Measurements from ENCODE around the gene GABRB2.

DNA sequence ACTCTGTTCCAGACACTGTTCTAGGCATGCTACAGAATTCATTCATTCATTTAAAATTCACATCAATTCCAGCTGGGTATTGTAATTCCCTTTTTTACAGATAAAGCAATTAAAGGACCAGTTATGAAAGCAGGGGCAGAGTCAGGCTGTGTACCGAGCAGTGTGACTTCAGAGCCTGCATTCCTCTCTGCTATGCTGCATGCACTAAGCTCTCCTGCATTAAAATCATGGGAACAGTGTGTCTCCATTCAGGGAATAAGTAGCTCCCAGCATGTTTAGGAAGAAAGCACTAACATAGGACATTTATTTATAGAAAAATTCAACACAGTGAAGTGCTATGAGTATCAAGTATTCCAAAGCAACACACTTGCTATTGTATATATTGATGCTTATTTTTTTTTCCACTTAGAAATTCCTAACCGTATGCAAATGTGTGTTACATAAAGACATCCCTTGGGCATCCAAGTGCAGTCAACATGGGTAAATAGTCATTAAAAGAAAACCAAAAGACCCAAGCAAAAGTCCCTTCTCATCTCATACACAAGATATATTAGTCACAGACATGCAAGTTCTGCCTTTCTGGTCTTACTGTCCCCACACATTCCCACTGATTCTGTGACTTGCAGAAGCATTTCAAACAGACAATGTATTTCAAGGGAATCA lies 173.7 kb downstream of the GABRB2 start:
- TF ChIP-seq CTCF (IDR thresholded peaks at IDR 0.05; ENCODE audit: low read depth, low read length, missing input control), result no peak
- no peak for TF ChIP-seq TAF1 (conservative IDR thresholded peaks at IDR 0.05)

Data from liver (tissue), 3 donors.